Measurements from ENCODE around the gene GRAMD1C.

GRAMD1C gene

DNA sequence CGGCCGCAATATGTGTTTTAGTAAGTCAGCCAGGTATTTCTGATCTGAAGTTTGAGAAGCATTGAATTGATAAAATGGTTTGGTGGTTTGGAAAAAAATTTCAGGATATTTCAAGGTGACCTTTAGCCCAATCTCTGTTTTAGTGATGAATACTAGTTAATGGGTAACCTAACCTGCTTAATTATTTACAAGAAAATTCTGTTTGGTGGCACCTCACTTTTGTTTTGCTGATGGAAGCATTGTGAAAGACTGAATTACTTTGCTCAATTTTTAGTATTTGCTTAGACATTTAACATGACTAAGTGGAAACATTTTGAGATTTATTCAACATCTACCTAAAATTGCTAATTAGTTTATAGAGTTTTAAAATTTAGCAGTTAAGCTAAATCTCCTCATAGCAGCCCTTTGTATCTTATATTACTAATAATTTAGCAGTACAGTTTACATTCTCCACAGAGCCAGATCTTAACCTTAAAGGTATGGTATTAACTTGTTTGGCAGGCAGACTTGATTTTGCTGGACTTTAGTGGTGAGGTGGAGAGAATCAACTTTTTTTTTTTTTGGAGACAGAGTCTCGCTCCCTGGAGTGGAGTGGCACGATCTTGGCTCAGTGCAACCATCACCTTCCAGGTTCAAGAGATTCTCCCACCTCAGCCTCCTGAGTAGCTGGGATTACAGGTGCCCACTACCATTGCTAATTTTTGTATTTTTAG, 35.4 kb downstream of the GRAMD1C start:
- Histone ChIP-seq H3K36me3 (ENCODE audit: control insufficient read depth, insufficient read depth, low read length) (no peaks in the 10 kb centered on the region), H3K27me3 (ENCODE audit: control insufficient read depth, insufficient read depth, low read length) (no peaks in the 10 kb centered on the region), H3K27ac (ENCODE audit: low read depth, low read length) (no peak overlapping the region), H3K4me3 (ENCODE audit: low read length) (no peak overlapping the region), H3K9ac (ENCODE audit: low read length) (no peak overlapping the region), H3K4me1 (ENCODE audit: control insufficient read depth, insufficient read depth, low read length) (no peaks in the 10 kb centered on the region)

DNA sequence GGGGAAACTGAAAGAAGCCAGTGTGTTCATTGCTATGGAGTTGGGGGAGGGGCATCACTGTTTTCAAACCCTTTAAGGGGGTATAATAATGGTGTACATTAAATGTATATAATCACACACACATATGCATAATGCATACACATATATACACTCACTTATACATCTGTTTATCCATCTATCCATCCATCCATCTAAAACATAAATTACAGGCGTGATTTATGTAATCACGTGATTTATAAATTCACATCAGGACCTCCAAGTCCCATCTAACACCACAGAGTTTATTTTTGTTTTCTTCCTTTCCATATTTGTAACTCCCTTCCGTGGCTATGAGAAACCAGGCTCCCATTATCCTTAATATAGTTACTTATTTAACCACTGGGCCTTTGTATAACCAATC, 39.8 kb downstream of the GRAMD1C start:
- Histone ChIP-seq H3K27ac (ENCODE audit: low read depth, low read length) (no peak overlapping the region), H3K27me3 (ENCODE audit: control insufficient read depth, insufficient read depth, low read length) (no peaks in the 10 kb centered on the region), H3K4me3 (ENCODE audit: low read length) (no peak overlapping the region), H3K36me3 (ENCODE audit: control insufficient read depth, insufficient read depth, low read length) (no peaks in the 10 kb centered on the region), H3K9ac (ENCODE audit: low read length) (no peak overlapping the region), H3K4me1 (ENCODE audit: control insufficient read depth, insufficient read depth, low read length) (no peaks in the 10 kb centered on the region)

DNA sequence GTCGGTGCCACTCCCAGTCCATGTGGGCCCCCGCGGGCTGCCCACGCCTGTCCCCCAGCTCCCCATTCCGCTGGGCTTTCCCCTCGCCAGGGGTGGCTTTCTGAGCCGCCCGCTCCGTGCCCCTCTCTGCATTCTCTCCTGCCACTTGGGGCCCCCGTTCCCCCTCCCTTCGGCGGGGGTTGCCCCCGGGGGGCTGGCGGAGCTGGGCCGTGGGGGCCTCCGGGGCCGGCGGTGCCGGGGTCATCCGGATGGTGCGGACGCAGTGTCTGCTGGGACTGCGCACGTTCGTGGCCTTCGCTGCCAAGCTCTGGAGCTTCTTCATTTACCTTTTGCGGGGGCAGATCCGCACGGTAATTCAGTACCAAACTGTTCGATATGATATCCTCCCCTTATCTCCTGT, 46.5 kb downstream of the GRAMD1C start:
- no peak overlapping the region for H3K4me3 ChIP-seq (ENCODE audit: low read length)
- no peaks in the 10 kb centered on the region for H3K4me1 ChIP-seq (ENCODE audit: control insufficient read depth, insufficient read depth, low read length)

DNA sequence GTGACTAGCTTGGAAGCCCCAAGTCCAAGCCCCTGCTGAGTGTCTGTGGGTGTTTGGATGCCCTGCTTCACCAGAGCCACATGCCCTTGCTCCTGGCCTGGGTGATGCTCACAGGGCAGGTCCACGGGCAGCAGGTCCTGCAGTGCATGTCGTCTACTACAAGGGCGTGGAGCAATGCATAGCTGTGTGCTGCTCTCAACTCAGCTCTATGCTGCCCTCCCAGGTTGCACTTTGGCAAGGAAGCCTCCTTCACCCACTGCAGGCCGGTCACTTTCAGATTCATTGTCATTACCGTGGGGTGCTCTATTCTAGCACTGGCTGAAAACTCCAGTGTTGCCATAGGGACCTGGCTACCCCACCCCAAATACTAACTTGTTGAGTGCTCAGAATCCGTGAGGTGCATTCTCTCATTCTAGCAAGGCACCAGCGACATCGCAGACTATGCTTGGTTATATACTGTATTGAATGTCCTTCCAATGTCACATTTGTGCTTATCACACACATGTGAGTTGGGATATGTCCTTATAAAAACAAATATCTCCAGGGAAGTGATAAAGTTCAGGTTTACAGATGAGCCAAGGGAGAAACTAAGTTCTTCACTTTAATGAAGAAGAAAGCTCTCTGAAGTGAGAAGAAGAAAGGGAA, 51.8 kb downstream of the GRAMD1C start:
- Histone ChIP-seq H3K27me3 (ENCODE audit: control insufficient read depth, insufficient read depth, low read length) (no peaks in the 10 kb centered on the region), H3K4me3 (ENCODE audit: low read length) (no peak overlapping the region), H3K9ac (ENCODE audit: low read length) (no peak overlapping the region), H3K36me3 (ENCODE audit: control insufficient read depth, insufficient read depth, low read length) (no peaks in the 10 kb centered on the region), H3K4me1 (ENCODE audit: control insufficient read depth, insufficient read depth, low read length) (no peaks in the 10 kb centered on the region), H3K27ac (ENCODE audit: low read depth, low read length) (no peak overlapping the region)

More for the DNA sequence above, 46.5 kb downstream of the GRAMD1C start:
- no peaks in the 10 kb centered on the region for H3K27me3 ChIP-seq (ENCODE audit: control insufficient read depth, insufficient read depth, low read length)
- H3K36me3 ChIP-seq (ENCODE audit: control insufficient read depth, insufficient read depth, low read length) = no peaks in the 10 kb centered on the region
- no peak overlapping the region for H3K9ac ChIP-seq (ENCODE audit: low read length)
- no peak overlapping the region for H3K27ac ChIP-seq (ENCODE audit: low read depth, low read length)

DNA sequence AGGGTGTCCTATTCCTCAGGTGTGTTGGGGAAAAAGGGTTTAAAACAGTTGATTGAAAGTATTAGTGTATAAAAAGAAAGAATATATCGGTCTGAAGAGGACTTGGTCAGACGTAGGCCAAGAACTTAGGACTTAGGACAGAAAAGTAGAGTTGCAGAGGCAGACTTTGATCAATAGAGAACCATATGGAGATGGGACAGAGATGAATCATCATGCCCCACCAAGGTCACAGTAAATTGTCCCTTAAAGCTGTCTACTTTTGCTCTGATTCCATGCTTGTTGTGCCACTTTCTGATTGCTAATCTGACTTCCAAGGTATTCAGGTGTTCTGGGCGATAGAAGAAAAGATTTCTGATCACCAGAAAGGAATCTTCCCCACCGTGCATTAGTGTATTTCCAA, 56.3 kb downstream of the GRAMD1C start:
- Histone ChIP-seq H3K36me3 (ENCODE audit: control insufficient read depth, insufficient read depth, low read length) (no peaks in the 10 kb centered on the region), H3K27ac (ENCODE audit: low read depth, low read length) (no peak overlapping the region)

DNA sequence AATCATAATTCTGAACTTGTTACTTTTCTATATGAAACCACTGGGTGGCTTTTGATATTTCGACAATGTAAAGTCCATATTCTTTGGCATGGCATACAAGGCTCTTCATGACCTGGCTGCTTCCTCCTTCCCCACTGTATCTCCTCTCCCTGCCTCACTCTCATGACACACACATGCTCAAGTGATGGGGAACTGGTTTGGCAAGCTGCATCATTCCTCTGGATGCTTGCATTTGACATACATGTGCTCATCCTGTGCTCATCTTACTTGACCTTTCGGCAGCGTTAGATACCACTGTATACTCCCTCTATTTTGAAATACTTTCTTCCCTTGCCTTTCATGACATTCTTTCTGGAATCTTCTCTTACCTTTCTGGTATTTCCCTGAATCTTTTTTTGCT, 57.4 kb downstream of the GRAMD1C start:
- Histone ChIP-seq H3K36me3 (ENCODE audit: control insufficient read depth, insufficient read depth, low read length) (no peaks in the 10 kb centered on the region), H3K27ac (ENCODE audit: low read depth, low read length) (no peak overlapping the region), H3K9ac (ENCODE audit: low read length) (no peak overlapping the region), H3K27me3 (ENCODE audit: control insufficient read depth, insufficient read depth, low read length) (no peaks in the 10 kb centered on the region), H3K4me3 (ENCODE audit: low read length) (no peak overlapping the region), H3K4me1 (ENCODE audit: control insufficient read depth, insufficient read depth, low read length) (no peaks in the 10 kb centered on the region)

More for the DNA sequence above, 56.3 kb downstream of the GRAMD1C start:
- no peak overlapping the region for H3K4me3 ChIP-seq (ENCODE audit: low read length)
- no peak overlapping the region for H3K9ac ChIP-seq (ENCODE audit: low read length)
- no peaks in the 10 kb centered on the region for H3K27me3 ChIP-seq (ENCODE audit: control insufficient read depth, insufficient read depth, low read length)
- no peaks in the 10 kb centered on the region for H3K4me1 ChIP-seq (ENCODE audit: control insufficient read depth, insufficient read depth, low read length)

DNA sequence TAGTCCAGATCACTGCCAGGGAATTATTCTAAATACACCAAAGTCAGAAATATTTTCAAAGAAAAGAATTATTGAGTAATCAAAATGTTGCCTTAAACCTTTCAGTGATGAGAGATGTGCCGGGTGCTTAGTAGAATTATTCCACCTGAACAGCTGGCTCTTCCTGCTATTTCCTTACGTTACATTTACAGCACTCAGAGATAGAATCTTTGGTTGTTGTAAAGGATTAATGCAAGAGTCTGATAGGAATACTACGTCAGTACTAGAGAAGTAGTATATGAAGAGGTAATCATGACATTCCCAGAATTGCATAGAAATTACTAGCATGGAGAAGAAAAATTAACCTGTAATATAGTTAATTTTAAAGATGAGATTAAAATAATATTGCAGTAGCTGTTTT, 58.3 kb downstream of the GRAMD1C start:
- H3K4me3 ChIP-seq (ENCODE audit: low read length) = no peak overlapping the region
- no peak overlapping the region for H3K27ac ChIP-seq (ENCODE audit: low read depth, low read length)
- H3K27me3 ChIP-seq (ENCODE audit: control insufficient read depth, insufficient read depth, low read length) = no peaks in the 10 kb centered on the region
- no peaks in the 10 kb centered on the region for H3K4me1 ChIP-seq (ENCODE audit: control insufficient read depth, insufficient read depth, low read length)
- H3K9ac ChIP-seq (ENCODE audit: low read length) = no peak overlapping the region
- no peaks in the 10 kb centered on the region for H3K36me3 ChIP-seq (ENCODE audit: control insufficient read depth, insufficient read depth, low read length)

DNA sequence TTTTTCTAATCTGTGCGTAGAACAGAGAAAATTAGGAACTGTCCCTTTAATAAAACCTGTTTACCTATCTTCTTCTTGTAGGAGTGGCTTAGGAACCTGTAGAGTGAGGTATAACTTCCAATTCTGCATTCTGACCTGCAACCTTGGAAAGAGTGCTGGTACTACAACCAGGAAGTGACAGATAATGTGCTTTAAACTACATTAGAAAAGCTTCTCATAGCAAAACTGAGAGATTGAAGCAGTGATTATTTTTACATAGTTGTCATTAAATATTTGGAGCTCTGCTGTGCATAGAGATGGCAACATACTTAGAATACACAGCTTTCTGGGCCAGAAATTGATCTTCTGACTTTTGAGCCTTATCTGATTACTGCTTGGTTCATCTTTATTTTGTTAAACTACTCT, 58.8 kb downstream of the GRAMD1C start:
- H3K4me3 ChIP-seq (ENCODE audit: low read length) = peak overlapping the region; percentile 16

DNA sequence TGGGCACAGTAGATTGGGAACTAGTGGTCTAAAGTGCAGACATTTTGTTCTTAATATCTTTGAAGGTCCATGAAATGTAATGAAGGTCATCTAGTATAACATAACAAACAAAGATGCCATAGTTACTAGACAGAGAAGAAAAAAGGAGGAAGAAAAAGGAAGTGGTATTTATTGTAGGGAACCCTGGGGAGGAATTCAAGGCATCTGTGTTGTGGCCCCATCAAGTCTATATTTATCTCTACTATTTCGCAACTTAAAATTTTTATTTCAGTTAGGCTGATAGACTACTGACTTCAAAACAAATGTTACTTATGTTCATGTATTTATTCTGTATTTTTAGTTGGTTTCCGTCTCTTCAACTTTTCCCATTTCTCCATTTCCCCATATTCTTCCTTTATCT, 60.3 kb downstream of the GRAMD1C start:
- Histone ChIP-seq H3K27ac (ENCODE audit: low read depth, low read length) (no peak overlapping the region), H3K9ac (ENCODE audit: low read length) (no peak overlapping the region), H3K36me3 (ENCODE audit: control insufficient read depth, insufficient read depth, low read length) (no peaks in the 10 kb centered on the region), H3K4me1 (ENCODE audit: control insufficient read depth, insufficient read depth, low read length) (no peaks in the 10 kb centered on the region), H3K27me3 (ENCODE audit: control insufficient read depth, insufficient read depth, low read length) (no peaks in the 10 kb centered on the region), H3K4me3 (ENCODE audit: low read length) (no peak overlapping the region)

More for the DNA sequence above, 58.8 kb downstream of the GRAMD1C start:
- Histone ChIP-seq H3K36me3 (ENCODE audit: control insufficient read depth, insufficient read depth, low read length) (no peaks in the 10 kb centered on the region), H3K9ac (ENCODE audit: low read length) (no peak overlapping the region), H3K4me1 (ENCODE audit: control insufficient read depth, insufficient read depth, low read length) (no peaks in the 10 kb centered on the region), H3K27me3 (ENCODE audit: control insufficient read depth, insufficient read depth, low read length) (no peaks in the 10 kb centered on the region), H3K27ac (ENCODE audit: low read depth, low read length) (no peak overlapping the region)

DNA sequence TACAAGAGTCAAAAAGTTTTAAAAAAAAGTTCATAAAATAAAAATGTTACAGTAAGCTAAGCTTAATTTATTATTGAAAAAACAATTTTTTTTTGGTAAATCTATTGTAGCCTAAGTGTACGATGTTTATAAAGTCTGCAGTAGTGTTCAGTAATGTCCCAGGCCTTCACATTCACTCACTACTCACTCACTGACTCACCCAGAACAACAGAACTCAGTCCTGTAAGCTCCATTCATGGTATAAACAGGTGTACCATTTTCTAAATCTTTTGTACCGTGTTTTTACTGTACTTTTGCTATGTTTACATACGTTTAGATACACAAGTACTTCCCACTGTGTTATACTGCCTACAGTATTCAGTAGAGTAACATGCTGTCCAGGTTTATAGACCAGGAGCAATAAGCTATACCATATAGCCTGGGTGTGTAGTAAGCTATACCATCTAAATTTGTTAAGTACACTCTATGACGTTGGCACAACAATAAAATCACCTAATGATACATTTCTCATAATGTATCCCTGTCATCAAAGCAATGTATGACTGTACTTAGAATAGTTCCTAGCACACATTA, 68.1 kb downstream of the GRAMD1C start:
- Histone ChIP-seq H3K4me1 (ENCODE audit: control insufficient read depth, insufficient read depth, low read length) (no peaks in the 10 kb centered on the region), H3K9ac (ENCODE audit: low read length) (no peak overlapping the region), H3K36me3 (ENCODE audit: control insufficient read depth, insufficient read depth, low read length) (no peaks in the 10 kb centered on the region), H3K27ac (ENCODE audit: low read depth, low read length) (no peak overlapping the region), H3K4me3 (ENCODE audit: low read length) (no peak overlapping the region), H3K27me3 (ENCODE audit: control insufficient read depth, insufficient read depth, low read length) (no peaks in the 10 kb centered on the region)

DNA sequence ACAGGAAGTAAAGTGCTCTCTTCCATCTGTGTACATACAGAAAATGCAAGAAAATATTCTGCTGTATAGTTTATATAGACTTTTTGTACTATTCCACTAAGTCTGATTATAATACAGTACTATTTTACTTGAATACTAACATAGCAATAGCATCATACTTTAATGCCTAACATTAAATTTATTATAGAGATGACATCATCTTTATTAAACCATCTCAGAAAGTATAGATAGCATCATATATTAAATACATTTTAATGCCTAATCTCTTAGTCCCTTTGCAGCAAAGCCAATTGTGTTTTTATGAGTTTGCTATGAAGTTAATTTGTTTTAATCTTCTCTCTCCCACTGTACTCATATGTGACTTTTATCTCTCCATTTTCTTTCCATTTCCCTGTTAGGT, 69.5 kb downstream of the GRAMD1C start:
- Histone ChIP-seq H3K36me3 (ENCODE audit: control insufficient read depth, insufficient read depth, low read length) (no peaks in the 10 kb centered on the region), H3K4me1 (ENCODE audit: control insufficient read depth, insufficient read depth, low read length) (no peaks in the 10 kb centered on the region), H3K4me3 (ENCODE audit: low read length) (no peak overlapping the region), H3K27ac (ENCODE audit: low read depth, low read length) (no peak overlapping the region), H3K27me3 (ENCODE audit: control insufficient read depth, insufficient read depth, low read length) (no peaks in the 10 kb centered on the region), H3K9ac (ENCODE audit: low read length) (no peak overlapping the region)

DNA sequence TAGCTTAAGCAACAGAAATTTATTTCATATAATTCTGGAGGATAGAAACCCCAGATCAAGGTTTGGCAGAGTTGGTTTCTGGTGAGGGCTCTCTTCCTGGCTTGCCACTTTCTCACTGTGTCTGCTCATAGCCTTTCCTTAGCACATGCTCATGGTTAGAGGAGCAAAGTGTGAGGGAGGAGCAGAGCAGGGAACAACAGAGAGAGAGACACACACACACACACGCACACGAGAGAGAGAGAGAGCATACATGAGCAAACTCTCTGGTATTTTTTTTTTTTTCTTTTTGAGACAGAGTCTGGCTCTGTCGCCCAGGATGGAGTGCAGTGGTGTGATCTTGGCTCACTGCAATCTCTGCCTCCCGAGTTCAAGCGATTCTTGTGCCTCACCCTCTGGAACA, 72.4 kb downstream of the GRAMD1C start:
- no peaks in the 10 kb centered on the region for H3K4me1 ChIP-seq (ENCODE audit: control insufficient read depth, insufficient read depth, low read length)
- H3K27ac ChIP-seq (ENCODE audit: low read depth, low read length) = no peak overlapping the region
- H3K4me3 ChIP-seq (ENCODE audit: low read length) = no peak overlapping the region
- H3K27me3 ChIP-seq (ENCODE audit: control insufficient read depth, insufficient read depth, low read length) = no peaks in the 10 kb centered on the region
- no peaks in the 10 kb centered on the region for H3K36me3 ChIP-seq (ENCODE audit: control insufficient read depth, insufficient read depth, low read length)
- H3K9ac ChIP-seq (ENCODE audit: low read length) = no peak overlapping the region

All from rectal smooth muscle tissue (tissue), 1 donor.